ENCODE results near the gene PCDHGA2.
A peak's percentile ranks its signal among the peaks of the same experiment; 100 is the strongest.

PCDHGA2 gene

DNA sequence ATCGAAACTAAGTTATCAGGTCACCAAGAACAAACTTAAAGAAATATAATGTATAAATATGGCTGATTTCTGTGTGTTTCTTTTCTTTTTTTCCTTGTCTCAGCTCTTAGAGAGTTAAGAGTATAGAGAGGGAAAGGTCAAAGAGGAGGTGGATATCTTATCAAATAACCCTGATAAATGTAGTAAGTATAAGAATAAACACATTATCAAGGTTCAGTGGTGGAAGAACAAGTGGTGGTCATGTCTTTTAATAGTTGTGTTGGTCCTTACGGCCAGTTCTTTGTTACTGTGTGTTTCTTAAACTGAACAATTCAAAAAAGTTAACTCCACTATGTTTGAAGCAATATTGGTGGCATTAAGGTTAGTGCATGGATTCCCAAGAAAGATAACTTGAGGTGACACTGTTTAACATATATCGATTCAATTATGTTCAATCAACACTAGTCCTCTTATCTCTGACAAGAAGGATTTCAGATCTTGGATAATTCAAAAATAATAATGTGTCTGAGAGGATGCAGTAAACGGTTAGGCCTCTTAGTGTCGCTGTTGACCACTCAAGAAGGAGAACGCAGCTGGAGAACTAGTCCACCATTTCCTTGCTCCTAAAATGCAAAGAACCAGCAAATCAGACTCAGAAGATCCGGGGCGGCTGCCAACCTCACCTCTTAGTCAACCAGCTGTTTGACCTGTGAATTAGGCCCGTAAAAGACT, 4.8 kb downstream of the PCDHGA2 start, which contains the start of gene PCDHGA3:
PCDHGA3 (plus strand) TSS at position 588 of the 711 bp plus-strand sequence. CDS start 205 bp downstream, outside the sequence.
- TF ChIP-seq, protein P1, sequence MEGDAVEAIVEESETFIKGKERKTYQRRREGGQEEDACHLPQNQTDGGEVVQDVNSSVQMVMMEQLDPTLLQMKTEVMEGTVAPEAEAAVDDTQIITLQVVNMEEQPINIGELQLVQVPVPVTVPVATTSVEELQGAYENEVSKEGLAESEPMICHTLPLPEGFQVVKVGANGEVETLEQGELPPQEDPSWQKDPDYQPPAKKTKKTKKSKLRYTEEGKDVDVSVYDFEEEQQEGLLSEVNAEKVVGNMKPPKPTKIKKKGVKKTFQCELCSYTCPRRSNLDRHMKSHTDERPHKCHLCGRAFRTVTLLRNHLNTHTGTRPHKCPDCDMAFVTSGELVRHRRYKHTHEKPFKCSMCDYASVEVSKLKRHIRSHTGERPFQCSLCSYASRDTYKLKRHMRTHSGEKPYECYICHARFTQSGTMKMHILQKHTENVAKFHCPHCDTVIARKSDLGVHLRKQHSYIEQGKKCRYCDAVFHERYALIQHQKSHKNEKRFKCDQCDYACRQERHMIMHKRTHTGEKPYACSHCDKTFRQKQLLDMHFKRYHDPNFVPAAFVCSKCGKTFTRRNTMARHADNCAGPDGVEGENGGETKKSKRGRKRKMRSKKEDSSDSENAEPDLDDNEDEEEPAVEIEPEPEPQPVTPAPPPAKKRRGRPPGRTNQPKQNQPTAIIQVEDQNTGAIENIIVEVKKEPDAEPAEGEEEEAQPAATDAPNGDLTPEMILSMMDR (IDR thresholded peaks at IDR 0.05) = peak; percentile 56

DNA sequence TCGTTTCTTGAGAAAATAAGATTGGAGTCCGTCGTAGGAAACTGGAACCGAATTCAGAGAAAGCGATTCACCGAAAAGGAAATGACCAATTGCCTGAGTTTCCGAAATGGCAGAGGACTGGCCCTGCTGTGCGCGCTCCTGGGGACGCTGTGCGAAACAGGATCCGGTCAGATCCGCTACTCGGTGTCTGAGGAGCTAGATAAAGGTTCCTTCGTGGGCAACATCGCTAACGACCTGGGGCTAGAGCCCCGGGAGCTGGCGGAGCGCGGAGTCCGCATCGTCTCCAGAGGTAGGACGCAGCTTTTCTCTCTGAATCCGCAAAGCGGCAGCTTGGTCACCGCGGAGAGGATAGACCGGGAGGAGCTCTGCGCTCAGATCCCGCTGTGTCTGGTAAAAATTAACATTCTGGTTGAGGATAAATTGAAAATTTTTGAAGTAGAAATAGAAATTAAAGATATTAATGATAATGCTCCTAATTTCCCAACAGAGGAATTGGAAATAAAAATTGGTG, 5.4 kb downstream of the PCDHGA2 start:
- TF ChIP-seq, protein P1 (IDR thresholded peaks at IDR 0.05) = no peak; the same call in 1 of the 2 replicates

DNA sequence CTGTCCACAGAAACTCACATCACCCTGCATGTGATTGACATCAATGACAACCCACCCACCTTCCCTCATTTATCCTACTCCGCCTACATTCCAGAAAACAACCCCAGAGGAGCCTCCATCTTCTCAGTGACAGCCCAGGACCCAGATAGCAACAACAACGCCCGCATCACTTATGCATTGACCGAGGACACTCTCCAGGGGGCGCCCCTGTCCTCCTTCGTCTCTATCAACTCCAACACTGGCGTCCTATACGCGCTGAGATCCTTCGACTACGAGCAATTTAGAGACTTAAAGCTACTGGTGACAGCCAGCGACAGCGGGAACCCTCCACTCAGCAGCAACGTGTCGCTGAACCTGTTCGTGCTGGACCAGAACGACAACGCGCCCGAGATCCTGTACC, 6.8 kb downstream of the PCDHGA2 start:
- TF ChIP-seq, protein P1 (IDR thresholded peaks at IDR 0.05) = no peak

DNA sequence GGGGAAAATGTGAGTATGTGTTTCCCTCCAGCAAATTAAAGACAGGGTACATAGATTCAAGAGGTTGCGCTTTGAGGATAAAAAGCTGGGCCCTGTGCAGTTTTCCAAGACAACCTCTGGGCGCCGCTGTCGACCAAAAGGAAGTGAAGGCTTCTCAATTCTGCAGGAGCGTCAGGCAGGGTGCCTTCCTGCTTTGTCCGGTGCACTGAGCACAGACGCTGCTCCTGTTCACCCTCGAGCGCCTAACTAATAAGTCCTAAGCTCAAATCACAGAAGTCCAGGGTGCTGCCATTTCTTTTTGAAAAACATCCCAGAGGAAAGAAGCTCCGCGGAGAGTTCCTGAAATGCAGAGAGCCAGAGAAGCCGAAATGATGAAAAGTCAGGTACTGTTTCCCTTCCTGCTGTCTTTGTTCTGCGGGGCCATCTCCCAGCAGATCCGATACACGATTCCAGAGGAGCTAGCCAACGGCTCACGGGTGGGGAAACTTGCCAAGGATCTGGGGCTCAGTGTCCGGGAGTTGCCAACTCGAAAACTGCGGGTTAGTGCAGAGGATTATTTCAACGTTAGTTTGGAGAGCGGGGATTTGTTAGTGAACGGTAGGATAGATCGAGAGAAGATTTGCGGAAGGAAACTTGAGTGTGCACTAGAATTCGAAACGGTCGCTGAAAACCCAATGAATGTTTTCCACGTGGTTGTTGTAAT, 11.5 kb downstream of the PCDHGA2 start, which contains the start of gene PCDHGB1:
PCDHGB1 (plus strand) TSS at position 183 of the 703 bp plus-strand sequence; CDS start at position 345, 162 bp downstream.
- TF ChIP-seq, protein P1 (IDR thresholded peaks at IDR 0.05) = peak; percentile 88

DNA sequence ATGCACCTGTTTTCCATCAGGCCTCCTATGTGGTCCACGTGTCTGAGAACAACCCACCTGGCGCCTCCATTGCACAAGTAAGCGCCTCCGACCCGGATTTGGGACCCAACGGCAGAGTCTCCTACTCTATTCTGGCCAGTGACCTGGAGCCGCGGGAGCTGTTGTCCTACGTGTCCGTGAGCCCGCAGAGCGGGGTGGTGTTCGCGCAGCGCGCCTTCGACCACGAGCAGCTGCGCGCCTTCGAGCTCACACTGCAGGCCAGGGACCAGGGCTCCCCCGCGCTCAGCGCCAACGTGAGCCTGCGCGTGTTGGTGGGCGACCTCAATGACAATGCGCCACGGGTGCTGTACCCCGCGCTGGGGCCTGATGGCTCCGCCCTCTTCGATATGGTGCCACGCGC, 13.0 kb downstream of the PCDHGA2 start:
- TF ChIP-seq, protein P1 (IDR thresholded peaks at IDR 0.05) = no peak

DNA sequence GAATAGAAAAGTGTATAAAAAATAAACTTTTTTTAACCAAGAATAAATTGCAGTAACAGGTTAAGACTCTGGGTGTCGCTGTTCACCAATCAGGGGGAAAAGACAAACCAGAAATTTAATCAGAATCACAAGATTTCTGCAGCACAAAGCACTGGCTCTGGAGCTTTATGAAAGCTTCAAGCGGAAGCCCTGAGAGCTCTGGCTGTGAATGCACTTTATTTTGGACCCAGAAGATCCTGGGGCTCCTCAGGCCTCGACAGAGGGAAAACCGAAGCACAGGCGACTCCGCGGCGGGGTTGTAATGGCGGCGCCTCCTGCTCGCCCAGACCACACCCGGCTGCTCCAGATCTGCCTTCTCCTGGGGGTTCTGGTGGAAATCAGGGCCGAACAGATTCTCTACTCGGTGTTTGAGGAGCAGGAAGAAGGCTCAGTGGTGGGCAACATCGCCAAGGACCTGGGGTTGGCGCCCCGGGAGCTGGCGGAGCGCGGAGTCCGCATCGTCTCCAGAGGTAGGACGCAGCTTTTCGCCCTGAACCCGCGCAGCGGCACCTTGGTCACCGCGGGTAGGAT, 16.4 kb downstream of the PCDHGA2 start, which contains the start of gene PCDHGA4:
PCDHGA4 (plus strand) TSS at position 122 of the 570 bp plus-strand sequence; CDS start at position 209, 87 bp downstream.
- TF ChIP-seq, protein P1 (IDR thresholded peaks at IDR 0.05) = no peak; the same call in 1 of the 2 replicates

DNA sequence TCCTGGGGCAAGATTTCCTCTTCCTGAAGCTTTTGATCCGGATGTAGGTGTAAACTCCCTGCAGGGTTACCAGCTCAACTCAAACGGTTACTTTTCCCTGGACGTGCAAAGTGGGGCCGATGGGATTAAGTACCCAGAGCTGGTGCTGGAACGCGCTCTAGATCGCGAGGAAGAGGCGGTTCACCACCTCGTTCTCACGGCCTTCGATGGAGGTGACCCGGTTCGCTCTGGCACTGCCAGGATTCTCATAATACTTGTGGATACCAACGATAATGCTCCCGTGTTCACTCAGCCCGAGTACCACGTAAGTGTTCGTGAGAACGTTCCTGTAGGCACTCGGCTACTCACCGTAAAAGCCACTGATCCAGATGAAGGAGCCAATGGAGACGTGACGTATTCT, 17.1 kb downstream of the PCDHGA2 start:
- TF ChIP-seq, protein P1 (IDR thresholded peaks at IDR 0.05) = no peak

All from LNCAP (cell line).